ENCODE measurements around the gene TNFAIP8L1.

The TNFAIP8L1 gene

DNA sequence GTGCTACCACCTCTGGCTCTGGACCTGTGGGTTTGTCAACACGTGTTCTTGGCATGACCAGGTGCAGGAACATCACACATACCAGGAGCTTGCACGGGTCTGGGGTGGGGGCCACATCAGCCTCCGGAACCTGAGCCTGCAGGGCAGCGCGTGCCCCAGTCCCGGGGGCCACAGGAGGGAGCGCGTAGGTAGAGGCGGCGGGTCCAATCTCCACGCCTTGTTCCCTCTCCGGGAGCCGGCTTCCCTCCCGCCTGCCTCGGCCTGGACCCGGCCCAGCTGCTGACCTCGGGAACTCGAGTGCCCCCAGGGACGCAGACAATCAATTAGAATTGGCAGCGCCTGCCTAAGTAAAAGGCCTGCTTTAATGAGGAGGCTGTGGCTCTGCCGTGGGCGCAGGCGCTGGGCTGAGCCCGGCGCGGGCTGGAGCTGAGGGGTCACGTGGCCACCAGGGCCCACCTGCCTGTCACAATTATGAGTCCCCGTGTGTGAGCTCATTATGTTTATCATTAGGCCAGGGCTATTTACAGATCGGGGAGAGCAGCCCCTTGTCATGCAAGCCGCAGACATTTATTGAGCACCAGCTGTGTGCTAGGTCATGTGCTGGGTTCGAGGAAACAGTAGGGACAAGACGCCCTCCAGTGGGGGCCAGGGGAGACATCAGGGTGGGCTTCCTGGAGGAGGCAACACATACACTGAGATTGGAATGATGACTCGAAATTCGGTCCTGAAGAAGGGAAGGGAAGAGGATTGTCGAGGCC lies 32.2 kb upstream of the TNFAIP8L1 start:
- no peak overlapping the region for H3K27ac ChIP-seq
- DNase-seq (ENCODE audit: low read depth, low spot score), result no peak

DNA sequence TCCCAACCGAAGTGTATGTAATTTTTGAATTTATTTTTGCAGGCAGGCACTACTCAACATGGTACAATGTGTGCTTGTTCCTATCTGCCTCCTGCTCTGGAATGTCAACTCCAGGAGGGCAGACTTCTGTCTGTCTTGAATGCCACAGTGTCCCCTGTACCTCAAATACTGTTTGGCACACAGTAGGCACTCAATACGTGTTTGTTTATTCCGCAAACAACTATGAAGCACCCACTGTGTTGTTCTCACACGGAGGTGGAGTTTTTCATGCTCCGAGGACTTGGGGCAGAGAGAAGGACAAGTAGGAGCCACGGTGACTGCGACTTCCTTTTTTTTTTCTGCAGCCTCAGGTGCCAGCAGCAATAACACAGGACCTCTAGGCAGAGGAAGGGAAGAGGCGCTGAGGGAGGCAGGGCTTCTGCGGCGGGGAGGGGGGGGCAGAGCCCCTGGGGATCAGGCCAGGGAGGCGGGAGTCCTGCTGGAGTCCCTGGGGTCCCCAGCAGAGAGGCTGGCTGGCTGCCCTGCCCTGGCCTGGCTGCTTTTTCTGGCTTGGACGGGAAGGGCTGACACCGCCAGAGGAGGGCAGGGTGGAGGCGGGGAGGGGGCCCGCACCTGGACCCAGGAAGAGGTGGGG lies 29.3 kb upstream of the TNFAIP8L1 start:
- DNase-seq (ENCODE audit: low read depth, low spot score), result no peak
- H3K27ac ChIP-seq, result no peak overlapping the region

DNA sequence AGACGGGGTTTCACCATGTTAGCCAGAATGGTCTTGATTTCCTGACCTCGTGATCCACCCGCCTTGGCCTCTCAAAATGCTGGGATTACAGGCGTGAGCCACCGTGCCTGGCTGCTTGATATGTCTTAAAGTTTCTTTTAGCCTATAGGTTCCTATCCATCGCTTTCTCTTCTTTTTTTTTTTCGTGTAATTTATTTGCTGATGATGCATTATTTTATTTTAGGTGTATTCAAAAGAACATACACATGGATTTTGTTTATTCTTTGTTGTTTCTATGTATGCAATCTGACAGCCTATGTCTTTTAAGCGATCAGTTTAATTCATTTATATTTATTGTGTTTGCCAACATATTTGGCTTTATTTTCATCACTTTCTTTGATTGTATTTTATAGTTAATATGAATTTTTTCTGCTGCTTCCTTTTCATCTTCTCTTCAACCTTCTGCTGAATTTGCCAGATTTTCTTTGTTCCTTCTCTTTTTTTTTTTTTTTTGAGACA lies 26.0 kb upstream of the TNFAIP8L1 start:
- no peak for DNase-seq (ENCODE audit: low read depth, low spot score)
- no peak overlapping the region for H3K27ac ChIP-seq

DNA sequence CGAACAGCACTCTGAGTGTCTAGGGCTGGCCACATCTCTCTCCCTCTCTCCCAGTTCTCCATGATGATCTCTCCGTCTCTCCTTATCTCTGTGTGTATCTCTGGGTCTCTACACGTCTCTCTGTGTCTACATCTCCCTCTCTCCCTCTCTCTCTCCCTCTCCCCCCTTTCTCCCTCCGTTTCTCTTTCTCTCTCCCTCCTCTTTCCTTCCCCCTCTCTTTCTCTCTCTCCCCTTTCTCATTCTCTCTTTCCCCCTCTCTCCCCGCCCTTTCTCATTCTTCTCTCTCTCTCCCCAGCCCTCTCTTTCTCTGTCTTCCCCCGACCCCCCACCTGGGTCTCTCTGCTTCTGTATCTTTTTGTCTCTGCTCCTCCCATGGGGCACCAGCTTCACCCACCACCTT lies 21.3 kb upstream of the TNFAIP8L1 start:
- DNase-seq (ENCODE audit: low read depth, low spot score), result no peak
- no peak overlapping the region for H3K27ac ChIP-seq

DNA sequence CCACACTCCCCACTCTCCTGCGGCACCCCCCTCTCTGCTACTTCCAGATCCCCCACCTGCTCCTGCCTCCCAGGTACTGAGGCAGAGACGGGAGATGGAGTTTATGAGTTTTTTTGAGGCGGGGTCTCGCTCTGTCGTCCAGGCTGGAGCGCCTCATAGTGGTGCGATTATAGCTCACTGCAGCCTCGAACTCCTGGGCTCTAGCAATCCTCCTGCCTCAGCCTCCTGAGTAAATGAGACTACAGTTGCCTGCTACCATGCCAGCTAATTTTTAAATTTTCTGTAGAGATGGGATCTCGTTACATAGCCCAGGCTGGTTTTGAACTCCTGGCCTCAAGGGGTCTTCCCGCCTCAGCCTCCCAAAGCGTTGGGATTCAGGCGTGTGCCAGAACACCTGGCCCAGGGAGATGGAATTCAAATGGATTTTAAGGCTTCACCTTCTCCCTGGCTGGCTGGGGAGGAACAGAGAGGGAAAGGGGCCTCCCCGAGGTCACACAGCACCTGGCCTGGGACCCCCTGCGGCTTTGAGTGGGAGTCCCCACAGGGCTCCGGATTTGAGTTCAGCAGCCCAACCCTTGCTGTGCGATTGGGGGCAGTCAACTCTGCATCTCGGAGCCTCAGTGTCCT lies 19.5 kb upstream of the TNFAIP8L1 start:
- no peak for DNase-seq (ENCODE audit: low read depth, low spot score)

DNA sequence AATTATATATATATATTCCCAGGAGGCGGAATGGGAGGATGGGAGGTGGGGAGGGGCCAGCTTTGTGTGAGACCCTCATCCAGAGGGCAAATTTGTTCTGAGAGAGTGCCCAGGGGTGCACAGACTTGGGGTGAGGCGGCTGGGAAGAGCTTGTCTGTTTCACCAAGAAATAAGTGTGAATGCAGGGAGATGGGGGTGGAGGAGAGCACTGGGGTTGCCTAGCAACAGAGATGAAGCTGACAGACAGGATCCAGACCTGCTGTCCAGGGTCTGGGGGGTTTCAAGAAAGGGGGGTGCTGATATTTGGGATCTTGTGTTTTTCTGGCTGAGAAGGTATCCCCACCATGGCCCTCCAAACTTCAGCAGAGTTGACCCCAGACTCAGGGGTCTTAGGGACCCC lies 18.6 kb upstream of the TNFAIP8L1 start:
- DNase-seq (ENCODE audit: low read depth, low spot score), result no peak
- no peak overlapping the region for H3K27ac ChIP-seq

More for the DNA sequence above, 19.5 kb upstream of the TNFAIP8L1 start:
- no peak overlapping the region for H3K27ac ChIP-seq

DNA sequence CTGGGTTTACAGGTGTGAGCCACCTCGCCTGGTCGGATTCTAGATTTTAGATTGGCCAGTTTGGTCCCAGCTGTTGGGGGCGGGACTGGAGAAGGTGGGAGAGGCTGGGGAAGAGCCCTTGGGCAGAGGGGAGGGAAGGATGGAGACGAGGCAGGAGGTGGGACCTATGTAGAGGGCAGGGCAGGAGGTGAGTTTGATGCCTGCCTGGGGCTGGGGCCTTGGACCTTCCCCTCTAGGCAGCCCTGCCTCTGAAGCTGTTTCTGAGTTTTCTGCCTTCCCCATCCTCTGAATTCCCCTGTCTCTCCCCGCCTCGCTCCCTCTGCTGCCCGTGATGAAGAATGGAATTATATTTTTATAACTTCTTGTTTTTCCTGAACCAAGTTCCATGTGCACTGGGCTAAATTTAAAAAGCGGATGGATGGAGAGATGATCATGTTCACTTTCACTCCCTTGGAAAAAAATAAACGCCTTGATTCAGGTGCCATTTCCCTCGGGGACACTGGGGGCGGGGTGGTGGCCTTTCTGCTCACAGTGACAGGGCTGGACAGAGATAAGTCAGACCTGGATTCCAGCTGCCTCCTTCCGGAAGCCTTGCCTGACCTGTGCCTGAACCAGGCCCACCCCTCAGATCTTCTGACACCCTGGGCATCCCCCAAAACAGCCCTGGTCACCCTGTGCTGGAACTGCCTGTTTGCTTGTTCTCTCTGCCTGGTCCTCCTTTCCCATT lies 16.5 kb upstream of the TNFAIP8L1 start:
- no peak for DNase-seq (ENCODE audit: low read depth, low spot score)
- H3K27ac ChIP-seq, result no peak overlapping the region

DNA sequence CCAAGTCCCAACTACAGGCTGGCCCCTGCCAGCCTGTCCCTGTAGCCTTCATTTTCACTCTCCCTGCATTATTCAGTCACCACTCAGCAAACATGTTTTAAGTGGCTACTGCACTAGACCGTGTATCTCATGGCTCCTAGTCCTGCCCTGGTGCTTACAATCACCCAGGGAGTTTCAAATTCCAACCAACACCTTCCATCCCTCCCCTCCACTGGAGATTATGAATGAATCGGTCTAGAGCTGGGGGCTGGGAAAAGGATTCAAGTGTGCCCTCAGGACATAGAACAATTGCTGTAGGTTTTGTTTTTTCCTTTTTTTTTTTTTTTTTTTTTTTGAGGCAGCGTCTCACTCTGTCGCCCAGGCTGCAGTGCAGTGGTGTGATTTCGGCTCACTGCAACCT lies 15.0 kb upstream of the TNFAIP8L1 start:
- no peak for DNase-seq (ENCODE audit: low read depth, low spot score)
- no peak overlapping the region for H3K27ac ChIP-seq

DNA sequence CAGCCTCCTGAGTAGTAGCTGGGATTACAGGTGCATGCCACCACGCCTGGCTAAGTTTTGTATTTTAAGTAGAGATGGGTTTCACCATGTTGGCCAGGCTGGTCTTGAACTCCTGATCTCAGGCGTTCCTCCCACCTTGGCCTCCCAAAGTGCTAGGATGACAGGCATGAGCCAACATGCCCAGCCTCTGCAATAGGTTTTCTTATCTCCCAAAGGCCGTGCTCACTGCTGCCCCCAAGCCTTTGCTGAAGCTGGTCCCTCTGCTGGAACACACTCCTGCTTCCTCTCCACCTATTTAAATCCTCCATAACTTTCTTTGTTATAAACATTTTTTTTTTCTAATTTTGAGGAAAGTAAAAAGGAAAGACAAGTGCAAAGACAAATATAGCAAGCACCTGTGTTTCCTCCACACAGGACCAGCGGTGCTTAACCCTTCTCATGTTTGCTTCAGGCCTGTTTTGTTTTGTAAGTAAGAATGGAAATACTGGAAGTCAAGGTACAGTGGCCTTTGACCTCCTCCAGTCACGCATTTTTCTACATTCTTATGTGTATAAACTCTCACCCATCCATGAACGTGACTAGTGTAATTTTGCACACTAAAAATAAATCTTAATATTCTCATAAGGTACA lies 14.5 kb upstream of the TNFAIP8L1 start:
- H3K27ac ChIP-seq, result no peak overlapping the region
- DNase-seq (ENCODE audit: low read depth, low spot score), result no peak

DNA sequence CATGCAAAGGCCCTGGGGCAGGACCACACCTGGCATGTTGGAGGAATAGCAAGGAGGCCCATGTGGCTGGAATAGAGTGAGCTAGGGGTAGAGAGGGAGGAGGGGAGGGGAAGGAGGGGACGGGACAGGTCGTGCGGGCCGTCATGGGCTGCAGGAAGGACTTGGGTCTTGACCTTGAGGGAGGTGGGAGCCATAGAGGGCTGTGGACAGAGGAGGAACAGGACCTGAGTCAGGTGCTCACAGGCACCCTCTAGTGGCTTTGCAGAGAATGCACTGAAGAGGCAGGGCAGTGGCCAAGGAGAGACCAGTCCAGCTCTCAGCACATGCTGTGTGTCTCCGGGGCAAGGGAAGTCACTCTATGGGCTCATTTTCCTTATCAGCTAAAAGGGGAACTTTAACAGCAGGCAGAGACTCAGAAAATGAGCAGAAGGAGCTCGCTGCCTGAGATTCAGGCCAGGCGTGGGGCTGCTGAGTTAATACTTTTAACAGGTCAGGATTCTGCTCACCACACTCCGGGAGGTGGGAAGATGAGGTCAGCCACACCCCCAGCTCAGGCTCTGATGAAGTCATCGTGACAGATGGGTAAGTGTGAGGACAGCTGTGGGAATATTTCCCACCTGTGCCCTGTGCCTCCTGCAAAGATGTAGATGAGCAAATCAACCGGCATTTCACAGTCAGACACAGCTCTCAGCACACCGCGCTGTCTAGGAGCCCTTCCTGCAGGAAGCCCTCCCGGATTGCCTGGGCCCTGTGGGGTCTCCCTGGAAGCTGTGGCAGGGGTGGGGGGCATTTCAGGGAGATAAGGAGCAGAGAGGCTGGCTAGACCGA lies 6.0 kb upstream of the TNFAIP8L1 start:
- DNase-seq (ENCODE audit: low read depth, low spot score), result peak; percentile 26
- H3K27ac ChIP-seq, result peak overlapping the region; percentile 51

DNA sequence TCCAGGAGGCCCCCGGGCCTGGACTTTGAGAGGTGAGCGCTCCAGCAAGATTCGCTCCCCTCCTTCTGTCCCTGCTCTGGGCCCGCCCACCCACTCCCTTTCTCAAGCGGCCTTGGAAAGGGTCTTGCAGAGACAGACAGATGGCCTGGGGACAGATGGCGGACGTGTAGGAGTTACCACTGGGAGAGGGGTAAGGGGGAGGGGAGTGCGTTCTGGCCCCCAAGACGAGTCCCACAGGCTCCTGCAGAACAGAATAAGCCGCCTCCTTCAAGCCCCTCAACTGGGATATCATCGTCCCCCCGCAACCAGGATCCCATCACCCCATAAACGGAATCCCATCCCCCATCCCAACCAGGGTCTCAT lies 3.6 kb upstream of the TNFAIP8L1 start:
- H3K27ac ChIP-seq, result no peak overlapping the region
- no peak for DNase-seq (ENCODE audit: low read depth, low spot score)

DNA sequence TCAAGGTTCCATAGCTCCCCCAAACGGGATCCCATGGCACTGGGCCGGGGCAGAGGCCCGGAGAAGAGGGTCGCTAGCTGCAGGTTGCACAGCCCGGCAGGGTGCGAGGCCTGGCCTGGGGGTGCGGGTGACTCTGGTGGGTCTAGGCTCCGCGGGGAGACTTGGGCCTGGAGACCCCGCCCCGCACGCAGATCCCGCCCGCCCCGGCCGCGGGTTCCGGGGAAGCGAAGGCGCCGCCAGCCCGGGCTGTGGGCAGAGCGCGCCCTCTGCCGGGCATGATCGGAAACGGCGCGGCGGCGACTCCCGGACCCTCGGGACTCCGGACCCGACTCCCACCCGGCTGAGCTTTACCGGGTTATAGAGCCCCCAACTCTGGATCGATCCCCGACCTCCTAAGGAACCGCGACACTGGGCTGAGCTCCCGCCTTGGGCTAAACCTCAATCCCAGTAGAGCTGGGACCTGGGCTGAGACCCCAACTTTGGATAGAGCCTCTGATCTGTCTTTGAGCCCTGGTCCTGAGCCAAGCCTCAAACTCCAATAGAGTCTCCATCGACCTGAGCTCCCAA lies 3.1 kb upstream of the TNFAIP8L1 start:
- no peak for DNase-seq (ENCODE audit: low read depth, low spot score)
- no peak overlapping the region for H3K27ac ChIP-seq

DNA sequence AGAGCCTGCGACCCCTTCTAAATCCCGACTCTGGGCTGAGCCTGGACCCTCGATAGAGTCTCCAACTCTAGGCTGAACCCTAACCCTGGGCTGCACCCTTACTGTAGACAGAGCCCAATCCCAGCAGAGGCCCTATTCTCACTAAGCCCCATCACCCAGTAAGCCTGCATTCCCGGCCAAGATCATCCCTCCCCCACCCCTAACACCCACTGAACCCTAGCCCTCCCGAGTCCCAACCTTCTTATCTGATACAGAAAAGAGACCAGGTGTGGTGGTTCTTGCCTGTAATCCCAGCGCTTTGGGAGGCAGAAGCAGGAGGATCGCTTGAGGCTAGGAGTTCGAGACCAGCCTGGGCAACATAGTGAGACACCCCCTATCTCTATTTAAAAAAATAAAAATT lies 2.6 kb upstream of the TNFAIP8L1 start:
- no peak overlapping the region for H3K27ac ChIP-seq
- no peak for DNase-seq (ENCODE audit: low read depth, low spot score)

DNA sequence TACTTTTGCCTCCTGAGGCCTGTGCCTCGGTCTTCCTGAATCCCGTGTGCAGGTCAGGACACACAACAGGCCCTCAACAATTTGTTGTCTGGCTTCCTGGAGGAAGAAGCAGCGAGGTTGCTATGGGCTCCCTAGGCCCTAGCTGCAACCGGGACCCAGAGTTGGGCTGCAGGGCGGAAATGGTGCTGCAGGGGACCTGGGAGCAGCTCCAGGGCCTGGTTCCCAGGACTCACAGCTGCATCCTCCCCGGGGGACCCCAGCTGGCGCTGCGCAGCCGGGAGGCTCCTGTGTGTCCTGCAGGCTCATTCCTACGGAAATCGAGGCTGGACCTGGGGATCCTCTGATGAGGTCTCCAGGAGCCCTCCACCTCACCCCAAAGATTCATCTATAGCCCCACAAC lies 999 bp upstream of the TNFAIP8L1 start:
- no peak for DNase-seq (ENCODE audit: low read depth, low spot score)

DNA sequence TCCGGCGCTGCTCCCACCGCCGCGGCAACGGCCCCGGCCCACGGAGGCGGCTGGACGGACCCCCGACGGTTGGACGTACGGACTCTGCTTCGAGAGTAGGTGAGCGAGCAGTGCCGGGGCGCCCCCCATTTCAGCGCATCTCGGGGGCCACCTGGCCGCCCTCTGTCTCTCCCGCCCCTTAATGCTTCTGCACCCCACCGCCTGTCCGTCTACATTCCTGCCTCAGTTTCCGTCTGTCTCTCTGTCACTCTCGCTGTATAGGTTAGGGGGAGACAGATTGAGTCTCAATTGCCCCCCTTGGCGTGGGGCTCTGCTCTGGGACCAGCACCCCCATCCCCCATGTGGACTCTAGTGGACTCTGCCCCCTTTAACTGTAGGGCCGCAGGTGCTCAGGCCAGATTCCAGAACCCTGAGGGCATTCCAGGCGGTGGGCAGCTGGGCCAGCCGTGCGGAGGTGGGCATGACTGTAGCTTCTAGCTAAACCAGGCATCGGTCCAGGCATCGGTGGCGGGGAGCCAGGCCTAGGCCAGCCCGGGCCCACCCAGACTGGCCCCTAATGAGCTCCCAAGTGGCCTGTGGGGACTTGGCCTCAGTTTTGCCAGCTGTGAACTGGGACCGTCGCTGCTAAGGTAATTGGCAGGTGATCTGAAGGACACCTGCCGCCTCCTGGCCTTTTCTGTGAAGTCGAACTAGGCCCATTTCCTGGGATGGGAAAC lies 373 bp downstream of the TNFAIP8L1 start:
- DNase-seq (ENCODE audit: low read depth, low spot score), result no peak
- H3K27ac ChIP-seq, result no peak overlapping the region

More for the DNA sequence above, 999 bp upstream of the TNFAIP8L1 start:
- H3K27ac ChIP-seq, result no peak overlapping the region

DNA sequence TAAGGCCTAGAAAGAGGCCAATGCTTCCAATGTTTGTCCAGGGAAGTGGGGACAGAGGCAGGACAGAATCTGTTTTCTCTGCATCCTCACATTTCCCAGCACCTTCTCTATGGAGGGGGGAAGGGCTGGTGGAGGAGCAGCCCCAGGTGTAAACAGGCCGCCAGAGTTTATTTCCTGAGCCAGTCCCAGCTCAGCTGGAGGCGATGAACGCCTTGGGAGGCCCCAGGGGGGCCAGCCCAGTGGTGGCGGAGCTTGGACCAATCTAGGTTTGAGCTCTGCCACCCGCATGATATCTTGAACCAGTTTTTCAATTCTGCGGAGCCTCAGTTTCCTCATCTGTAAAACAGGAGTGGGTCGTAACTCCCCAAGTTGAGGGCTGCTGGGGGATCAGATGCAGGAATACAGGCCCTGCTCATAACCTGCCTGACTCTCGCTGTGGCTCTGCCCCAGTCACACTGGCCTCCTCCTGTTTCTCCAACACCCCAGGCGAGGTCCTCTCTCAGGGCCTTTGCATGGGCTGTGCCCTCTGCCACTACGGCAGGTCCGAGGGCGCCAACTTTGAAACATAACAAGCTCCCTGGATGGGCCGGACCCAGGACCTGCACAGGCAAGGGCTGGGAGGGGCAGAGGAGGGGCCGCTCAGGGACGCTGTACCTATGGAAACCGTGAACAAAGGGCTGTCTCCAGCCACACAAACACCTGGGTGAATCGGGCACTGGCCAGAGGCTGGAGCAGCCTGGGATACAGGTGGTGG lies 1.1 kb downstream of the TNFAIP8L1 start:
- no peak overlapping the region for H3K27ac ChIP-seq
- no peak for DNase-seq (ENCODE audit: low read depth, low spot score)

DNA sequence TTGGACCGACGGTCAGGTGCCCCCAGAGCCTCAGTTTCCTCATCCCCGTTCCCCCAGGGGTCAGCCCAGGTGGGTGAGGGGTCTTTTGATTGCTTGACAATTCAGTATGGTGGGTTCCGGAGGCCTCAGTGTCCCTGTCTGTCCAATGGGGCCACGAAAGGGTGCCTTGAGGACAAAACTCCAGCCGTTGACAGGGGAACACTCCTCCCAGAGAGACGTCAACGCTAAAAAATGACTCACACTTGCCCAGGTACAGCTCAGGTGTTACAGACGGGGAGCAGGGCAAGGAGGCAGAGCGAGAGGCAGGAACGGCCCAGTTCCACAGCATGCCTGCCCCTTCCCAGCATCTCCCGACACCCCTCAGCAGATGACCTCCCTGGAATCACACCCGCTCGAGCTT lies 1.8 kb downstream of the TNFAIP8L1 start:
- H3K27ac ChIP-seq, result no peak overlapping the region

DNA sequence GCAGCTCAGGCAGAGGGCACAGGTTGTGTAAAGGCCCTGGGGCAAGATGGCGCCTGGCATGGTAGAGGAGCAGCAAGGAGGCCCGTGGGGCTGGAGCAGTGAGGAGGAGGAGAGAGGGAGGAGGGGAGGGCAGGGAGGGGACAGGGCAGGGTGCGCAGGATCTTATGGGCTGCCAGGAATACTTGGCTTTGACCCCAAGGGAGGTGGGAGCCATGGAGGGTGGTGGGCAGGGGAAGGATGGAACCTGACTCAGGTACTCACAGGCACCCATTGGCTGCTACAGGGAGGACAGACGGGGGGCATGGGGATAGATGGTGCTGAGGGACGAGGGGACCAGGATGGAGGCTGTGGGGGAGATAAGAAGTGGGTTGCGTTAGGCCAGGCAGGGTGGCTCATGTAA lies 3.3 kb downstream of the TNFAIP8L1 start:
- DNase-seq (ENCODE audit: low read depth, low spot score), result no peak
- H3K27ac ChIP-seq, result no peak overlapping the region

More for the DNA sequence above, 1.8 kb downstream of the TNFAIP8L1 start:
- DNase-seq (ENCODE audit: low read depth, low spot score), result no peak
